HL-60/S4 (cell line): ENCODE measurements around the gene ADISSP.

Experiments used
- in situ Hi-C: fragments of 300-500 bp; cut with MboI; formaldehyde crosslinking; loops from 2 replicates; pipeline ENCODE4 v1.14.3; 2022; ENCODE audit warnings: low sequenced_read_pairs

Gene ADISSP

DNA sequence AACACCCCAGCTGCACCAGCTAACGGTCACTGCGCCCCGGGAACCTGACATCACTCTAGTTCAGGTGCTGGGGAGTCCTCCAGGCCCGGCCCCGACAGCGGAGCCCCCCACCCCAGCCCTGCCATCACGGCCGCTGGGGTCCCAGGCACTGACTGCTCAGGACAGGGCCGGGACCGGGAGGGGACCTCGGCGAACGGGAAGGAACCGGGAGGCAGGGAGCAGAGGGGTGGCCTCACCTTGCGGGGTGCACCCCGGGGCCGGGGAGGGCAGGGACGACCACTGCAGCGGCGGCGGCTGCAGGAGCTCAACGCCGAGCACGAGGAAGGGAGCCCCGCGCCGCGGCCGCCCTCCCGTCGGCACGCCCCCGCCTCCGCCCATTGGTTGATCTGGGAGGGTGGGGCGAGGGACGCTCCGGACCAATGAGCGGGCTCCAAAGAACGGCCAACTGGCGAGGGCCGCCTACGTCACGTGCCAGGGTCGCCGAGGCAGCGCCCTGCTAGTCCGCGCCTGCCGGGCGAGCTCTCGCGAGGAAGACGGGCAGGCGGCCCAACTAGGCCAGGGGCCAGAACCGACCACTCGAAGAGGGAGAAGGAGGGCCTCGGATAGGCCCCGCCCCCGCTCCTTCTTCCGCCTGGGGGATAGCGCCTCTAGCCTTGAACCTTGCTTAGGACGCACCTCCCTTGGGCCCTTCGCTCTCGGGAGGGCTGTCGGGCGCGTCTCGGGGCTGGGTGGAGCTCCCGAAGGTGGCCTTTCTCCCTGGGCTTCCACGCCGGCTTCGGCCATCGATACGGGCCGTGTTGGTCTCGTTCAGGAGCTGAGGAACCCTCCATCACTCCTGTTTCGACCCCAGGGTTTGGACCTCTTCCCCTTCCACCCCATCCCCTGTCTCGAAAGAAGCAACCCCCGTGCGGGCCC lies at the start of gene ADISSP:
TSS of gene ADISSP (minus strand) at position 327 of the 915 bp plus-strand sequence. CDS start 7,653 bp downstream, outside the sequence.
- in situ Hi-C loops = no loop called here

DNA sequence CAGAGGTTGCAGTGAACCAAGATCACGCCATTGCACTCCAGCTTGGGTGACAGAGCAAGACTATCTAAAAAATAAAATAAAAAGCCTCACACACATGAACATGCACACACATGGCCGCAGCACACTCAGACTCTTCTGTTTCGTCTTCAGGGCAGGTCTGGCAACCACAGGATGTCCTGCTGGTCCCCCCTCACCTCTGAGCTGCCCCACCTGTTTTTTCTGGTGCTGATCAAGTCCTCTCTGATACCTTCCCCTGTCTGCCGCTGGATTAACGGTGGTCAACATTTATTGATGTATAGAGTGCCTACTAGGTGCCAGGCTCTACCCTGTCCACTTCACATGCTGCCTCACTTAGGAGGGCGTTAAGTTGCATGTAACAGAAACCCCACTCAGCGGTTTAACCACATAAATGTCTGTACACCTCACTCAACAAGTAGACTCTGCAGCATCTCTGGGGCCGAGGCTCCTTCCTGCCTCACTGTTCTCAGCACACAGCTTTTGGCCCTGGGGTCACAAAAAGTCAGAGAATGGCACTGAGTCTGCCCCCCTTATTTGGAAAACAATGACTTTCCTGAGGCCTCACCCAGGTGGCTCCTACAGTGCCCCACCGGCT lies 48.3 kb upstream of the ADISSP start:
- in situ Hi-C loops = no loop called here

DNA sequence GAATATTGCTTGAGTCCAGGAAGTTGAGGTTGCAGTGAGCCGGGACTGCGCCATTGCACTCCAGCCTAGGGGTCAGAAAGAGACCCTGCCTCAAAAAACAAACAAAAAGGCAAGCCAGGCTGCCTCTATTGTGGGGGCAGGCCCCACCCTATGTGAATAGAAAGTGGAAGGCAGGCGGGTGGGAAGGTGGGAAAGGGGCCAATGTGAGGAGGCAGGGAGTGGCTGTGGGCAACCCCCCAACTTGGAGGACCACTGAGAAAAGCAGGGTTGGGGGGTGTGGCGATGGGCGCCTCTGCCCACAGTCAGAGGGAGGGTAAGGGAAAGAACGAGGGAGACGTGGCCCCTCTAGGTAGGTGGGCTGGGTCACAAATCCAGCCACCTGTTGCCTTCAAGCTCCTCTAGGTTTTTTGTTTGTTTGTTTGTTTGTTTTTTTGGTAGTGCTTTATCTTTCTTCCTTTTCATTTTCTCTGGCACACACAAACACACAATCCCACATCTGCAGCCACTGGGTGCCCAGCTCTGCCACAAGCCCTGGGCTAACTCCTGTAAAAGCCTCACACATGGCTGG lies 47.5 kb upstream of the ADISSP start:
- in situ Hi-C loops = no loop called here

DNA sequence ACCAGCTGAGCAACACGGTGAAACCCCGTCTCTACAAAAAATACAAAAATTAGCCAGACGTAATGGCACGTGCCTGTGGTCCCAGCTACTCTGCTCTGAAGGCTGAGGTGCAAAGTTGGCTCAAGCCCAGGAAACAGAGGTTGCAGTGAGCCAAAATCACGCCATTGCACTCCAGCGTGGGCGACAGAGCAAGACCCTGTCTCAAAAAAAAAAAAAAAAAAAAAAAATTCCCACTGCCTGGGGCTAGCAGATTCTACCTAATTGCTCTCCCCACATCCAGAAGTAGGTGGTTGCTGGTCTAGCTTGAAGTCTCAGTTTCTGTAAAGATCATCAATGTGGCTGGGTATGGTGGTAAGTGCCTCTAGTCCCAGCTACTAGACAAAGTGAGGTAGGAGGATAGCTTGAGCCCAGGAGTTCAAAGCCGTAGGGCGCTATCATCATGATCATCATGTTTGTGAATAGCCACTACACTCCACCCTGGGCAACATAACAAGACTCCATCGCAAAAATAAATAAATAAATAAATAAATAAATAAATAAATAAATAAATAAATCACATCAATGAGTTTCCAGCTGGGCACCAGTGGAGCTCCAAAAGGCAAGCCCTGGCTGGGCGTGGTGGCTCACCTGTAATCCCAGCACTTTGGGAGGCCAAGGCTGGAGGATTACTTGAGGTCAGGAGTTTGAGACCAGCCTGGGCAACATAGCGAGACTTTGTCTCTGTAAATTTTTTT lies 46.5 kb upstream of the ADISSP start:
- in situ Hi-C loops = no loop called here

GRCh38 chr20:3812975-3813847 lies 45.7 kb upstream of the ADISSP start:
- in situ Hi-C loops = no loop called here

DNA sequence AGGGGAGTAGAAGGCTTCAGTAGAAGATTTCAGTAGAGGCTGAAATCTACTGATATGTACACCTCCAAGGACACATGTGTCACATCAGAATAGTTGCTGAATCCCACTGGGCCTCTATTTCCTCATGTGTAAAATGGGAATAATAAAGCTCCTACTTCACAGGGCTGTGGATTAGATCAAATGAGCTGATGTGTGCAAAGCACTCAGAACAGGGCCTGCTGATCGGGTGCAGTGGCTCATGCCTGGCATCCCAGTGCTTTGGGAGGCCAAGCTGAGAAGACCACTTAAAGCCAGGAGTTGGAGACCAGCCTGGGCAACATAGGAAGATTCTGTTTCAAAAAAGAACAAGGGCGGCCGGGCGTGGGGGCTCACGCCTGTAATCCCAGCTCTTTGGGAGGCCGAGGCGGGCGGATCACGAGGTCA lies 44.7 kb upstream of the ADISSP start:
- in situ Hi-C loops = no loop called here

GRCh38 chr20:3811467-3812258 lies 44.1 kb upstream of the ADISSP start:
- in situ Hi-C loops = no loop called here

- in situ Hi-C loops = no loop called here
Measured at GRCh38 chr20:3808544-3808943, 41.0 kb upstream of the ADISSP start.

DNA sequence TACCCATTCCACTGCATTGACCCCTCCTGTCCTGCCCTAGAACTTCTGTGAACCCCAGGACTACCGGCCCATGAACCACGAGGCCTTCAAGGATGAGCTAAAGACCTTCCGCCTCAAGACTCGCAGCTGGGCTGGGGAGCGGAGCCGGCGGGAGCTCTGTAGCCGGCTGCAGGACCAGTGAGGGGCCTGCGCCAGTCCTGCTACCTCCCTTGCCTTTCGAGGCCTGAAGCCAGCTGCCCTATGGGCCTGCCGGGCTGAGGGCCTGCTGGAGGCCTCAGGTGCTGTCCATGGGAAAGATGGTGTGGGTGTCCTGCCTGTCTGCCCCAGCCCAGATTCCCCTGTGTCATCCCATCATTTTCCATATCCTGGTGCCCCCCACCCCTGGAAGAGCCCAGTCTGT lies 37.2 kb upstream of the ADISSP start:
- in situ Hi-C loops = no loop called here

DNA sequence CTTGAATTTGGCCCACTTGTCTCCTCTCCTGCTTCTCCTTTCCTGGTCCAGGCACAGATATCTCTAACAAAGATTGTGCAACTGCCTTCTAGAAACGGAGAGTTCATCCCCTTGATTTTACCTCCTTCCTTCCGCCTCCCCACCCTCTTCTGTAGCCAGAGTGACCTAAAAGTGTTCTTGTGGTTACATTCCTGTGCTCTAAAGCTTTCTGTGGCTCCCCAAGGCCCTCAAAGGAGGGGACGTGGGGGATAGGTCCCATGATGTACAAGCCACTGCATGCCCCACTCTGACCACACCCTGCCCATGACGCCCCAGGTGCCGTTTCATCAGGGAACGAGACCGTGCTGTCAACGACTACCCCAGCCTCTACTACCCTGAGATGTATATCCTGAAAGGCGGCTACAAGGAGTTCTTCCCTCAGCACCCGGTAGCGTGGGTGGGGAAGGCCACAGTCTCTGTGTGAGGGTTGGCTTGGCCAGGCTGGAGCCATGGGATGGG lies 36.8 kb upstream of the ADISSP start:
- in situ Hi-C loops = no loop called here

GRCh38 chr20:3803854-3804253 lies 36.3 kb upstream of the ADISSP start:
- in situ Hi-C loops = no loop called here

DNA sequence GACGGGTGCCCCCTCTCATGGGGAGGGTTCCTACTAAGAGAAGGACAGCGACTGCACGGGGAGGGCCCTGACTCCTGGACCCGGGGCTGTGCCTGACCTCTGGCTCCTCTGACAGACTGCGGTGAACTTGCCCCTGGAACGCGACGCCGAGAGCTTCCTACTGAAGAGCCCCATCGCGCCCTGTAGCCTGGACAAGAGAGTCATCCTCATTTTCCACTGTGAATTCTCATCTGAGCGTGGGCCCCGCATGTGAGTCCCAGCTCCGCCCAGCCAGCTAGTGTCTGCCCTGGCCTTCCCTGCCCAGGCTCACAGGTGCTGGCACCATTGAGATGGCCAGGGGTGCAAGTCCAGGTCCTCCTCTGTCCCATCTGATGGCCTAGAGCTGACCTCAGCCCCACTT lies 35.7 kb upstream of the ADISSP start:
- in situ Hi-C loops = no loop called here

DNA sequence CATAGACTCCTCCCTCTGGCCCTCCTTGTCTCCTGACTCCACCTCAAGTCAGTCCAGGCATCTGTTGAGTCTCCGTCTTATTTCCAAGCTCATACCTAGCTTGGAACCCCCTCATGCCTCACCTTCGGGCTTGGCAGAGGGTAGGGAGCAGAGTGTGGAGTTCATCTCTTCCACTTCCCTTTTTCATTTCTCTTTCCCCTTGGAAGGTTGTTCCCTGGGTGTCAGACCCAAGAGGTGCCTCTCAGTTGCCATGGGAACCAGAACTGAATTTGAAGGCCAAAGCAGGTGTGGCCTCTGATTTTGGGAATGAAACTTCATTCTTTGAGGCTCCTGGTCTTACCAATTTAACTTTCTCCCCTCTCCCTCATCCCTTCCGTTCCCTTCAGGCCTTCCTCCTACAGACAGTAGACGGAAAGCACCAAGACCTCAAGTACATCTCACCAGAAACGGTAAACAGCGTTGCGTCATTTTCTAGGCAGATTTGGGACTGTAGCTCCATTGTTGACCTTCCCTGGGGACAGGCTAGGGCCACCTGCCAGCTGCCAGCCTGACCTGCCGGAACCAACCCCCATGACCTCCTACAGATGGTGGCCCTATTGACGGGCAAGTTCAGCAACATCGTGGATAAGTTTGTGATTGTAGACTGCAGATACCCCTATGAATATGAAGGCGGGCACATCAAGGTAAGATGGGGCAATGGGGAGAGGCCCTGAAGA lies 35.1 kb upstream of the ADISSP start:
- in situ Hi-C loops = no loop called here

DNA sequence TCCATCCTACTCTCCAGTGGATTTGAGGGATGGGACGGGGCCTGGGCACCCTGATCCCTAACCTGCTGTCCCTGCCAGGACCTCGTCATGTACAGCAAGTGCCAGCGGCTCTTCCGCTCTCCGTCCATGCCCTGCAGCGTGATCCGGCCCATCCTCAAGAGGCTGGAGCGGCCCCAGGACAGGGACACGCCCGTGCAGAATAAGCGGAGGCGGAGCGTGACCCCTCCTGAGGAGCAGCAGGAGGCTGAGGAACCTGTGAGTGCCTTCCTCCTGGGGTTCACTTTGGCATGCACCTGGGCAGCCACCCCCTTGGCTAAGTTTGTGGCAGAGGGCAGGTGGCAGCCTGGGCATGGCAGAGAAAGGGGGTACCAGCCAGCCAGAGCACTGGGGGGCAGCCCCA lies 34.3 kb upstream of the ADISSP start:
- in situ Hi-C loops = no loop called here

DNA sequence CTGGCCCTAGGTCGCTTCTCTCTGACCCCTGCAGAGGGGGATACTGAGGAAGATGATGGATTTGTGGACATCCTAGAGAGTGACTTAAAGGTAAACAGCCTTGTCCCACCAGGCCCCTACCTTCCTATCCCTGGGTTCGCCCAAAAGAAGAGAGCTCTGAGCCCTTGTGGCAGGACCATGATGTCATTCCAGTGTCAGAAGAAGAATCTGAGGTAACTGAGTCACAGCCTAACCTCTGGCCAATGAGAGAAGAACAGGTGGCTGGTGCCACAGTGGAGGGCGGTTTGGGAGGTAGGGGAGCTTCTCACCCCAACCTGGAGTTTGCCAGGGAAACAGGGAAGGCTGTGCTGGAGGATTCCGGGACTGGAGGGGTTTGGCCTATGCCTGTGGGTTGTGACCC lies 33.7 kb upstream of the ADISSP start:
- in situ Hi-C loops = no loop called here

- in situ Hi-C loops = no loop called here
Measured at GRCh38 chr20:3800878-3801260, 33.3 kb upstream of the ADISSP start.

GRCh38 chr20:3800256-3800877 lies 32.8 kb upstream of the ADISSP start:
- in situ Hi-C loops = no loop called here

- in situ Hi-C loops = loop anchor here (25.0 kb wide), 1 partner anchor 288 kb away; no protein-coding TSS in a partner anchor
Measured at GRCh38 chr20:3798908-3799248, 31.3 kb upstream of the ADISSP start.
